Measurements from ENCODE around the gene ERCC3. TPM values are rescaled to one million over a fixed set of nuclear protein-coding genes. Genes with fewer than 3 reads are reported as not detected.
"Not testable (repeated sequence)": the region's sequence is repeated elsewhere in the genome, so short reads cannot be mapped to it uniquely, and the experiment has no call there.

Gene ERCC3
- total and polyA plus RNA-seq, 4 experiments from 2014 or later, result 22.3 to 62.9 (median 44.3) TPM

GRCh38 chr2:127241184-127241583, 52.8 kb downstream of the ERCC3 start:
- H3K4me1 Mint-ChIP-seq; POLR2A ChIA-PET (ENCODE audit: partially characterized antibody); H3K36me3 ChIP-seq (ENCODE audit: insufficient read depth, low read length); H3K4me3 Mint-ChIP-seq; H3K9me3 ChIP-seq (ENCODE audit: control insufficient read depth in 1 of 2, low read length in 2 of 2); H3K4me1 ChIP-seq (ENCODE audit: insufficient read depth, low read length); intact Hi-C loops (cut with micrococcal nuclease); CTCF ChIA-PET (ENCODE audit: partially characterized antibody); H3K27me3 ChIP-seq (ENCODE audit: insufficient read depth, low read length); H3K27ac ChIP-seq (ENCODE audit: low read depth, low read length); H3K4me3 ChIP-seq (ENCODE audit: low read length in 2 of 2); H3K27me3 Mint-ChIP-seq; H3K27ac Mint-ChIP-seq; DNase-seq: not testable (repeated sequence)
- Mint-ChIP-seq H3K9me3 (peaks cover 0 to 36% (median 25%) of the 10 kb centered on the region in 8 donors), H3K36me3 (peaks cover 8 to 20% of the 10 kb centered on the region in 2 donors)

DNA sequence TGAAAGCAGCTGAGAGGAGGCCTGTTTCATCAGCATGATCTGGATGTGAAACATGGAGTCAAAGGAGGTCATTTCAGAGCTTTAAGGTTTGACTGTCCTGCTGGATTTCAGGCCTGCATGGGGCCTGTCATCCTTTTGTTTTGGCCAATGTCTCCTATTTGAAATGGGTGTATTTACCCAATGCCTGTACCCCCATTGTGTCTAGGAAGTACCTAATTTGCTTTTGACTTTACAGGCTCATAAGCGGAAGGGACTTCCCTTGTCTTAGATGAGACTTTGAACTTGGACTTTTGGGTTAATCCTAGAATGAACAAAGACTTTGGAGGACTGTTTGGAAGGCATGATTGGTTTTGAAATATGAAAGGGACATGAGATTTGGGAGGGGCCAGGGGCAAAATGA, 54.5 kb downstream of the ERCC3 start:
- no peaks in the 10 kb centered on the region for H3K27me3 Mint-ChIP-seq

GRCh38 chr2:127237768-127238167, 56.2 kb downstream of the ERCC3 start:
- H3K9me3 ChIP-seq (ENCODE audit: control insufficient read depth in 1 of 2, low read length in 2 of 2); H3K36me3 ChIP-seq (ENCODE audit: insufficient read depth, low read length); POLR2A ChIA-PET (ENCODE audit: partially characterized antibody); H3K27me3 Mint-ChIP-seq; H3K4me1 ChIP-seq (ENCODE audit: insufficient read depth, low read length); H3K27me3 ChIP-seq (ENCODE audit: insufficient read depth, low read length); intact Hi-C loops (cut with micrococcal nuclease); CTCF ChIA-PET (ENCODE audit: partially characterized antibody); H3K27ac ChIP-seq (ENCODE audit: low read depth, low read length); H3K4me3 Mint-ChIP-seq; DNase-seq; H3K4me1 Mint-ChIP-seq; H3K4me3 ChIP-seq (ENCODE audit: low read length in 2 of 2); H3K27ac Mint-ChIP-seq: not testable (repeated sequence)
- Mint-ChIP-seq H3K9me3 (peaks cover 0 to 36% (median 25%) of the 10 kb centered on the region in 8 donors), H3K36me3 (peaks cover 6 to 17% of the 10 kb centered on the region in 2 donors)

More for the DNA sequence above, 54.5 kb downstream of the ERCC3 start:
- Mint-ChIP-seq H3K9me3 (peaks cover 0 to 36% (median 25%) of the 10 kb centered on the region in 8 donors), H3K27ac (no peak overlapping the region), H3K36me3 (peaks cover 6 to 17% of the 10 kb centered on the region in 2 donors), H3K4me1 (peaks cover 0 to 1% (median 0%) of the 10 kb centered on the region in 4 donors), H3K4me3 (no peak overlapping the region)
- Histone ChIP-seq H3K36me3 (ENCODE audit: insufficient read depth, low read length) (no peaks in the 10 kb centered on the region), H3K4me3 (ENCODE audit: low read length in 2 of 2) (no peak overlapping the region), H3K9me3 (ENCODE audit: control insufficient read depth in 1 of 2, low read length in 2 of 2) (no peaks in the 10 kb centered on the region), H3K27me3 (ENCODE audit: insufficient read depth, low read length) (no peaks in the 10 kb centered on the region), H3K27ac (ENCODE audit: low read depth, low read length) (no peak overlapping the region), H3K4me1 (ENCODE audit: insufficient read depth, low read length) (no peaks in the 10 kb centered on the region)
- intact Hi-C loops (cut with micrococcal nuclease), result no loop called here
- no peak for DNase-seq
- CTCF ChIA-PET (ENCODE audit: partially characterized antibody), result no interaction called here
- POLR2A ChIA-PET (ENCODE audit: partially characterized antibody), result no interaction called here

- Mint-ChIP-seq H3K4me3 (no peak overlapping the region), H3K27me3 (no peaks in the 10 kb centered on the region), H3K27ac (peak overlapping the region in 1 of 7 donors; percentile 55), H3K4me1 (peaks cover 0 to 1% (median 0%) of the 10 kb centered on the region in 4 donors), H3K9me3 (peaks cover 0 to 22% (median 18%) of the 10 kb centered on the region in 8 donors), H3K36me3 (peaks cover 5 to 11% of the 10 kb centered on the region in 2 donors)
- no peaks in the 10 kb centered on the region for H3K36me3 ChIP-seq (ENCODE audit: insufficient read depth, low read length)
- H3K4me1 ChIP-seq (ENCODE audit: insufficient read depth, low read length), result no peaks in the 10 kb centered on the region
- ChIA-PET POLR2A (ENCODE audit: partially characterized antibody) (no interaction called here), CTCF (ENCODE audit: partially characterized antibody) (no interaction called here)
- H3K27me3 ChIP-seq (ENCODE audit: insufficient read depth, low read length), result no peaks in the 10 kb centered on the region
- no peaks in the 10 kb centered on the region for H3K9me3 ChIP-seq (ENCODE audit: control insufficient read depth in 1 of 2, low read length in 2 of 2)
- no peak overlapping the region for H3K4me3 ChIP-seq (ENCODE audit: low read length in 2 of 2)
- intact Hi-C loops (cut with micrococcal nuclease), result no loop called here
- DNase-seq, result no peak
- H3K27ac ChIP-seq (ENCODE audit: low read depth, low read length), result no peak overlapping the region
Measured at GRCh38 chr2:127235082-127235702, 58.8 kb downstream of the ERCC3 start.

GRCh38 chr2:127233710-127234109, 60.2 kb downstream of the ERCC3 start:
- Mint-ChIP-seq H3K9me3 (peaks cover 0 to 22% (median 14%) of the 10 kb centered on the region in 8 donors), H3K27ac (no peak overlapping the region), H3K36me3 (peaks cover 2 to 9% of the 10 kb centered on the region in 2 donors), H3K4me3 (no peak overlapping the region), H3K27me3 (peaks cover 0 to 3% of the 10 kb centered on the region in 2 donors), H3K4me1 (no peaks in the 10 kb centered on the region)
- Histone ChIP-seq H3K4me3 (ENCODE audit: low read length in 2 of 2) (no peak overlapping the region), H3K9me3 (ENCODE audit: control insufficient read depth in 1 of 2, low read length in 2 of 2) (no peaks in the 10 kb centered on the region), H3K36me3 (ENCODE audit: insufficient read depth, low read length) (no peaks in the 10 kb centered on the region), H3K27ac (ENCODE audit: low read depth, low read length) (no peak overlapping the region), H3K4me1 (ENCODE audit: insufficient read depth, low read length) (no peaks in the 10 kb centered on the region), H3K27me3 (ENCODE audit: insufficient read depth, low read length) (no peaks in the 10 kb centered on the region)
- CTCF ChIA-PET (ENCODE audit: partially characterized antibody), result no interaction called here
- DNase-seq, result no peak
- POLR2A ChIA-PET (ENCODE audit: partially characterized antibody), result no interaction called here
- intact Hi-C loops (cut with micrococcal nuclease), result no loop called here

- H3K27me3 ChIP-seq (ENCODE audit: insufficient read depth, low read length), result peaks cover 5% of the 10 kb centered on the region
- no peak for DNase-seq
- no peak overlapping the region for H3K27ac ChIP-seq (ENCODE audit: low read depth, low read length)
- intact Hi-C loops (cut with micrococcal nuclease), result no loop called here
- Mint-ChIP-seq H3K36me3 (peaks cover 0 to 8% of the 10 kb centered on the region in 2 donors), H3K4me3 (no peak overlapping the region), H3K27ac (no peak overlapping the region), H3K27me3 (peaks cover 9% of the 10 kb centered on the region in 2 donors), H3K4me1 (peaks cover 0 to 3% (median 1%) of the 10 kb centered on the region in 4 donors), H3K9me3 (peaks cover 0 to 25% (median 14%) of the 10 kb centered on the region in 8 donors)
- H3K4me1 ChIP-seq (ENCODE audit: insufficient read depth, low read length), result no peaks in the 10 kb centered on the region
- CTCF ChIA-PET (ENCODE audit: partially characterized antibody), result no interaction called here
- H3K9me3 ChIP-seq (ENCODE audit: control insufficient read depth in 1 of 2, low read length in 2 of 2), result no peaks in the 10 kb centered on the region
- POLR2A ChIA-PET (ENCODE audit: partially characterized antibody), result no interaction called here
- no peaks in the 10 kb centered on the region for H3K36me3 ChIP-seq (ENCODE audit: insufficient read depth, low read length)
- no peak overlapping the region for H3K4me3 ChIP-seq (ENCODE audit: low read length in 2 of 2)
Measured at GRCh38 chr2:127231130-127231865, 62.6 kb downstream of the ERCC3 start.

DNA sequence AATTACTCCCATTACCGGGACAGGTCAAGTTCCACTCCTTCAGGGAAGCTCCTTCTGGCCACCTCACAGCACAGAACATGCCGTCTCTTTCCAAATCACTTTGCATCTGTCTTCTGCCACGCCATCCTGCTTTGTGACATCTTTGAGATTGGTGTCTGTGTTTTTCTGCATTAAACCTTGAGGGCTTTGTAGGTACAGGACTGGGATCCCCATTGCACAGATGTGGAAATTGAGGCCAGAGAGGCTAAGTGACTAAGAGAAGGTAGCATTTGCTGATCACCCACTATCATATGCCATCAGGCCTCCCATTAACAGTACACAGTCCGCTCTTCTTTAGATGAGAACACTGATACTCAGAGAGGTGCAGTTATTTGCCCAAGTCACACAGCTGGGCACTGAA, 64.4 kb downstream of the ERCC3 start:
- Histone ChIP-seq H3K4me3 (ENCODE audit: low read length in 2 of 2) (no peak overlapping the region), H3K27ac (ENCODE audit: low read depth, low read length) (no peak overlapping the region), H3K9me3 (ENCODE audit: control insufficient read depth in 1 of 2, low read length in 2 of 2) (no peaks in the 10 kb centered on the region), H3K27me3 (ENCODE audit: insufficient read depth, low read length) (peaks cover 14% of the 10 kb centered on the region), H3K4me1 (ENCODE audit: insufficient read depth, low read length) (no peaks in the 10 kb centered on the region), H3K36me3 (ENCODE audit: insufficient read depth, low read length) (no peaks in the 10 kb centered on the region)
- Mint-ChIP-seq H3K36me3 (peaks cover 0 to 8% of the 10 kb centered on the region in 2 donors), H3K4me3 (no peak overlapping the region), H3K27me3 (peaks cover 19% of the 10 kb centered on the region in 2 donors), H3K4me1 (peaks cover 0 to 3% (median 2%) of the 10 kb centered on the region in 4 donors), H3K27ac (peak overlapping the region in 1 of 7 donors; percentile 69), H3K9me3 (peaks cover 0 to 25% (median 13%) of the 10 kb centered on the region in 8 donors)
- no peak for DNase-seq
- ChIA-PET CTCF (ENCODE audit: partially characterized antibody) (no interaction called here), POLR2A (ENCODE audit: partially characterized antibody) (no interaction called here)
- intact Hi-C loops (cut with micrococcal nuclease), result no loop called here

Data from CD4-positive, alpha-beta memory T cell (primary cell).